ENCODE results near the gene CNTN3. TPM values are rescaled to one million over a fixed set of nuclear protein-coding genes. Genes with fewer than 3 reads are reported as not detected.

Gene CNTN3
- total RNA-seq, 2 donors from 2014 or later, result 1.1 to 2.0 TPM

GRCh38 chr3:74640211-74640610, 25.8 kb upstream of the CNTN3 start:
- Histone ChIP-seq H3K27me3 (ENCODE audit: control insufficient read depth, insufficient read depth, low read length, poor library complexity, severe bottlenecking) (no peaks in the 10 kb centered on the region), H3K27ac (ENCODE audit: low read depth, low read length) (no peak overlapping the region), H3K9me3 (ENCODE audit: control insufficient read depth, low read length) (no peaks in the 10 kb centered on the region), H3K4me1 (ENCODE audit: control insufficient read depth, insufficient read depth, low read length) (no peaks in the 10 kb centered on the region), H3K36me3 (ENCODE audit: control insufficient read depth, insufficient read depth, low read length) (no peaks in the 10 kb centered on the region), H3K9ac (ENCODE audit: extremely low read depth, low read length, poor library complexity, severe bottlenecking) (no peak overlapping the region), H3K4me3 (ENCODE audit: low read length) (no peak overlapping the region)
- no peak overlapping the region for H3K27ac Mint-ChIP-seq
- H3K4me1 Mint-ChIP-seq, result peaks cover 7% of the 10 kb centered on the region
- DNase-seq, result no peak
- H3K36me3 Mint-ChIP-seq (ENCODE audit: low read depth), result no peaks in the 10 kb centered on the region
- no peak for TF ChIP-seq CTCF (conservative IDR thresholded peaks at IDR 0.05)
- no peak overlapping the region for H3K4me3 Mint-ChIP-seq
- H3K9me3 Mint-ChIP-seq, result no peaks in the 10 kb centered on the region
- no peaks in the 10 kb centered on the region for H3K27me3 Mint-ChIP-seq (ENCODE audit: insufficient read depth)

- WGBS, 2 experiments (ENCODE audit: insufficient coverage in 1 of 2, insufficient read length in 1 of 2), result no CpG with 5 or more reads among the region's 3 CpGs
- no peaks in the 10 kb centered on the region for H3K9me3 Mint-ChIP-seq
- H3K27ac ChIP-seq (ENCODE audit: low read depth, low read length), result no peak overlapping the region
- H3K36me3 ChIP-seq (ENCODE audit: control insufficient read depth, insufficient read depth, low read length), result no peaks in the 10 kb centered on the region
- no peak for DNase-seq
- H3K27me3 ChIP-seq (ENCODE audit: control insufficient read depth, insufficient read depth, low read length, poor library complexity, severe bottlenecking), result no peaks in the 10 kb centered on the region
- H3K36me3 Mint-ChIP-seq (ENCODE audit: low read depth), result no peaks in the 10 kb centered on the region
- TF ChIP-seq CTCF (conservative IDR thresholded peaks at IDR 0.05), result no peak
- no peaks in the 10 kb centered on the region for H3K9me3 ChIP-seq (ENCODE audit: control insufficient read depth, low read length)
- no peak overlapping the region for H3K27ac Mint-ChIP-seq
- H3K9ac ChIP-seq (ENCODE audit: extremely low read depth, low read length, poor library complexity, severe bottlenecking), result no peak overlapping the region
- no peaks in the 10 kb centered on the region for H3K27me3 Mint-ChIP-seq (ENCODE audit: insufficient read depth)
- no peak overlapping the region for H3K4me3 Mint-ChIP-seq
- H3K4me3 ChIP-seq (ENCODE audit: low read length), result no peak overlapping the region
- no peaks in the 10 kb centered on the region for H3K4me1 ChIP-seq (ENCODE audit: control insufficient read depth, insufficient read depth, low read length)
- peaks cover 7% of the 10 kb centered on the region for H3K4me1 Mint-ChIP-seq
Observed at GRCh38 chr3:74639681-74640080, 25.2 kb upstream of the CNTN3 start.

- Histone ChIP-seq H3K27me3 (ENCODE audit: control insufficient read depth, insufficient read depth, low read length, poor library complexity, severe bottlenecking) (no peaks in the 10 kb centered on the region), H3K36me3 (ENCODE audit: control insufficient read depth, insufficient read depth, low read length) (no peaks in the 10 kb centered on the region), H3K4me3 (ENCODE audit: low read length) (no peak overlapping the region)
Observed at GRCh38 chr3:74636981-74637380, 22.5 kb upstream of the CNTN3 start.

More at GRCh38 chr3:74636981-74637380, 22.5 kb upstream of the CNTN3 start:
- H3K27ac ChIP-seq (ENCODE audit: low read depth, low read length), result no peak overlapping the region
- Mint-ChIP-seq H3K36me3 (ENCODE audit: low read depth) (no peaks in the 10 kb centered on the region), H3K4me1 (no peaks in the 10 kb centered on the region), H3K27ac (no peak overlapping the region), H3K9me3 (no peaks in the 10 kb centered on the region), H3K27me3 (ENCODE audit: insufficient read depth) (no peaks in the 10 kb centered on the region), H3K4me3 (no peak overlapping the region)
- no peak overlapping the region for H3K9ac ChIP-seq (ENCODE audit: extremely low read depth, low read length, poor library complexity, severe bottlenecking)
- no peaks in the 10 kb centered on the region for H3K4me1 ChIP-seq (ENCODE audit: control insufficient read depth, insufficient read depth, low read length)
- no peaks in the 10 kb centered on the region for H3K9me3 ChIP-seq (ENCODE audit: control insufficient read depth, low read length)
- DNase-seq, result no peak
- no peak for TF ChIP-seq CTCF (conservative IDR thresholded peaks at IDR 0.05)
